H1 (cell line): ENCODE measurements around the gene CBLB.

Experiments
- CREB1 ChIP-seq: IDR thresholded peaks from 2 replicates; pipeline ENCODE4 v1.6.1; 2012; ENCODE audit warnings: inconsistent platforms
- GTF2F1 ChIP-seq: IDR thresholded peaks from 2 replicates; pipeline ENCODE4 v1.6.1; 2012; ENCODE audit warnings: low read depth, low read length, improper control_type of control experiment, borderline replicate concordance
- JUN ChIP-seq: IDR thresholded peaks from 2 replicates; pipeline ENCODE4 v1.6.1; 2011; ENCODE audit warnings: low read depth, mild to moderate bottlenecking, improper control_type of control experiment, low read length
- SIN3A ChIP-seq, 2 experiments: IDR thresholded peaks in 1 of 2; conservative IDR thresholded peaks in 1 of 2; 2 replicates each; pipeline ENCODE4 v1.6.1; 2011 to 2012; ENCODE audit warnings: low read length in 2 of 2, improper control_type of control experiment in 1 of 2, low read depth in 1 of 2, mild to moderate bottlenecking in 1 of 2
- TF ChIP-seq, protein P1 (sequence below), 3 experiments: IDR thresholded peaks; 1 replicate in 2 of 3; 2 replicates in 1 of 3; pipeline versions ENCODE4 v1.5.1 to v1.6.1; 2011; ENCODE audit warnings: low read length in 3 of 3, mild to moderate bottlenecking in 3 of 3, inconsistent platforms in 2 of 3, low read depth in 1 of 3, moderate library complexity in 1 of 3; ENCODE audit not compliant: insufficient read depth in 1 of 3; ENCODE audit errors: control extremely low read depth in 1 of 3

DNA sequence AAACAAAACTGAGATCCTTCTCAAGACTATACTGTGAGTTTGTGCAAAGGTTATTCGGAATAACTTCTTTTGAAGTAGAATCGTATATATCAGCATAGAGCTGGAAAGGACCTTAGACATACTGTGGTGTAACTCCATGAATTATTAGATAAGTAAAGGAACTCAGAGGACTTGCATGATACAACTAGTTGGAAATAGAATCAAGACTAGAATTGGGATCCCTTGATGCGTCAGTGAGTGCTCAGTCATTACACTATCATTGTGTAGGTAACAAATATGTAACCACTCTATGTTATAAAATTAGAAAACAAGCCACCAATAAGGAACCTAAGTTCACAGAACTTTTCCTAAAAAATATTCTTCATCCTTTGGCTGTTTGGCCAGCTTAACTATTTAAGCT, 61.1 kb downstream of the CBLB start:
- TF ChIP-seq GTF2F1 (no peak), JUN (no peak), SIN3A (conservative IDR thresholded peaks at IDR 0.05 in 1 of 2, IDR thresholded peaks at IDR 0.05 in 1 of 2; ENCODE audit: low read depth in 1 of 2, low read length in 2 of 2) (no peak), CREB1 (no peak)
- TF ChIP-seq, protein P1, sequence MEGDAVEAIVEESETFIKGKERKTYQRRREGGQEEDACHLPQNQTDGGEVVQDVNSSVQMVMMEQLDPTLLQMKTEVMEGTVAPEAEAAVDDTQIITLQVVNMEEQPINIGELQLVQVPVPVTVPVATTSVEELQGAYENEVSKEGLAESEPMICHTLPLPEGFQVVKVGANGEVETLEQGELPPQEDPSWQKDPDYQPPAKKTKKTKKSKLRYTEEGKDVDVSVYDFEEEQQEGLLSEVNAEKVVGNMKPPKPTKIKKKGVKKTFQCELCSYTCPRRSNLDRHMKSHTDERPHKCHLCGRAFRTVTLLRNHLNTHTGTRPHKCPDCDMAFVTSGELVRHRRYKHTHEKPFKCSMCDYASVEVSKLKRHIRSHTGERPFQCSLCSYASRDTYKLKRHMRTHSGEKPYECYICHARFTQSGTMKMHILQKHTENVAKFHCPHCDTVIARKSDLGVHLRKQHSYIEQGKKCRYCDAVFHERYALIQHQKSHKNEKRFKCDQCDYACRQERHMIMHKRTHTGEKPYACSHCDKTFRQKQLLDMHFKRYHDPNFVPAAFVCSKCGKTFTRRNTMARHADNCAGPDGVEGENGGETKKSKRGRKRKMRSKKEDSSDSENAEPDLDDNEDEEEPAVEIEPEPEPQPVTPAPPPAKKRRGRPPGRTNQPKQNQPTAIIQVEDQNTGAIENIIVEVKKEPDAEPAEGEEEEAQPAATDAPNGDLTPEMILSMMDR (IDR thresholded peaks at IDR 0.05; ENCODE audit: control extremely low read depth in 1 of 3, insufficient read depth in 1 of 3, low read depth in 1 of 3, low read length in 3 of 3): no peak
